Liver (tissue), 9 donors: ENCODE results near the gene MAPK1. TPM values are rescaled to one million over a fixed set of nuclear protein-coding genes. Genes with fewer than 3 reads are reported as not detected.
"Not testable (repeated sequence)": the region's sequence is repeated elsewhere in the genome, so short reads cannot be mapped to it uniquely, and the experiment has no call there.

Source experiments
- DNase-seq: peaks from one replicate; pipeline ENCODE4 v3.0.0-alpha.2; 2017; ENCODE audit warnings: low spot score
- H3K27ac ChIP-seq, 2 donors: one replicate each; pipeline ENCODE4 v1.7.0; 2013; ENCODE audit warnings: inconsistent platforms in 2 of 2, low read length in 2 of 2, control low read depth in 1 of 2, low read depth in 1 of 2, mild to moderate bottlenecking in 1 of 2
- H3K27me3 ChIP-seq, 4 donors: one replicate each; pipeline versions ENCODE4 v1.6.1 to v1.7.0; 2013; ENCODE audit warnings: low read length in 3 of 4, inconsistent platforms in 1 of 4, mild to moderate bottlenecking in 1 of 4, moderate library complexity in 1 of 4; ENCODE audit not compliant: control insufficient read depth in 4 of 4, insufficient read depth in 4 of 4
- H3K36me3 ChIP-seq, 4 donors: one replicate each; pipeline versions ENCODE4 v1.6.1 to v1.7.0; 2013; ENCODE audit warnings: low read length in 3 of 4, mild to moderate bottlenecking in 3 of 4, low read depth in 1 of 4, moderate library complexity in 1 of 4; ENCODE audit not compliant: control insufficient read depth in 4 of 4, insufficient read depth in 3 of 4
- H3K4me1 ChIP-seq, 4 donors: one replicate each; pipeline versions ENCODE4 v1.6.1 to v1.7.0; 2013; ENCODE audit warnings: low read length in 3 of 4, mild to moderate bottlenecking in 3 of 4, moderate library complexity in 1 of 4; ENCODE audit not compliant: control insufficient read depth in 4 of 4, insufficient read depth in 4 of 4
- H3K4me3 ChIP-seq, 3 donors: one replicate each; pipeline versions ENCODE4 v1.6.1 to v1.7.0; 2013; ENCODE audit warnings: low read length in 3 of 3, control low read depth in 1 of 3, low read depth in 1 of 3, mild to moderate bottlenecking in 1 of 3
- H3K9ac ChIP-seq, 2 donors: one replicate each; pipeline ENCODE4 v1.7.0; 2013; ENCODE audit warnings: low read length in 2 of 2, mild to moderate bottlenecking in 2 of 2, moderate library complexity in 2 of 2, control low read depth in 1 of 2, low read depth in 1 of 2
- H3K9me3 ChIP-seq, 4 donors: one replicate each; pipeline versions ENCODE4 v1.6.1 to v1.7.0; 2013; ENCODE audit warnings: low read length in 3 of 4; ENCODE audit not compliant: control insufficient read depth in 4 of 4
- ATF3 ChIP-seq: IDR thresholded peaks from 2 replicates; pipeline ENCODE4 v1.6.1; 2016; ENCODE audit warnings: antibody characterized with exemption
- CTCF ChIP-seq: fragments of 150-350 bp; IDR thresholded peaks from 2 replicates; pipeline ENCODE4 v1.5.1; 2017; ENCODE audit warnings: improper control_type of control experiment, low read depth, low read length; ENCODE audit not compliant: missing input control
- EGR1 ChIP-seq, 2 donors: IDR thresholded peaks; 2 replicates each; pipeline ENCODE4 v1.6.1; 2016 to 2018; ENCODE audit warnings: antibody characterized with exemption in 2 of 2, low read depth in 2 of 2
- FOXA1 ChIP-seq: IDR thresholded peaks from 2 replicates; pipeline ENCODE4 v1.6.1; 2016; ENCODE audit warnings: antibody characterized with exemption
- FOXA2 ChIP-seq: IDR thresholded peaks from 2 replicates; pipeline ENCODE4 v1.6.1; 2016; ENCODE audit warnings: antibody characterized with exemption
- GABPA ChIP-seq, 2 donors: IDR thresholded peaks in 1 of 2; conservative IDR thresholded peaks in 1 of 2; 2 replicates each; pipeline ENCODE4 v1.6.1; 2016; ENCODE audit warnings: antibody characterized with exemption in 2 of 2, mild to moderate bottlenecking in 1 of 2, moderate library complexity in 1 of 2
- HNF4G ChIP-seq: IDR thresholded peaks from 2 replicates; pipeline ENCODE4 v1.6.1; 2016; ENCODE audit warnings: antibody characterized with exemption
- JUND ChIP-seq, 2 donors: IDR thresholded peaks; 2 replicates each; pipeline ENCODE4 v1.6.1; 2016; ENCODE audit warnings: antibody characterized with exemption in 2 of 2
- MAX ChIP-seq: IDR thresholded peaks from 2 replicates; pipeline ENCODE4 v1.6.1; 2016; ENCODE audit warnings: antibody characterized with exemption
- NR2F2 ChIP-seq: IDR thresholded peaks from 2 replicates; pipeline ENCODE4 v1.6.1; 2016; ENCODE audit warnings: antibody characterized with exemption
- RAD21 ChIP-seq, 2 donors: IDR thresholded peaks; 2 replicates each; pipeline ENCODE4 v1.6.1; 2016; ENCODE audit warnings: antibody characterized with exemption in 2 of 2, mild to moderate bottlenecking in 2 of 2
- REST ChIP-seq: IDR thresholded peaks from 2 replicates; pipeline ENCODE4 v1.6.1; 2016; ENCODE audit warnings: antibody characterized with exemption, mild to moderate bottlenecking
- RXRA ChIP-seq, 2 donors: IDR thresholded peaks; 2 replicates each; pipeline ENCODE4 v1.6.1; 2017 to 2018; ENCODE audit warnings: antibody characterized with exemption in 2 of 2, mild to moderate bottlenecking in 1 of 2
- TAF1 ChIP-seq: conservative IDR thresholded peaks from 2 replicates; pipeline ENCODE4 v1.6.1; 2016; ENCODE audit warnings: antibody characterized with exemption, mild to moderate bottlenecking
- ZBTB33 ChIP-seq: IDR thresholded peaks from 2 replicates; pipeline ENCODE4 v1.6.1; 2016; ENCODE audit warnings: antibody characterized with exemption
- WGBS: extraction: QIAGEN DNeasy Blood & Tissue Kit; methylation state at CpG from one replicate; pipeline ENCODE4 v1.1.7; 2013; 5-methylcytosine and 5-hydroxymethylcytosine counted together
- polyA plus RNA-seq, 2 donors: library from polyadenylated mRNA; stranded (reverse) in 1 of 2; unstranded in 1 of 2; fragments of 200-250 nt in 1 of 2; fragments of >200 nt in 1 of 2; fragmentation: Nextera tagmentation in 1 of 2; extraction: Ambion mirVana in 1 of 2; gene quantifications; one replicate each; pipeline versions ENCODE4 v1.2.1 to v1.2.3, GENCODE V29; 2013 to 2015
- total RNA-seq, 2 donors: library from RNA; depleted of rRNA; stranded (reverse); fragments of >200 nt; gene quantifications; one replicate each; pipeline ENCODE4 v1.2.3, GENCODE V29; 2014
- donor health status: healthy.
- donor health status: healthy.
- donor health status: healthy.
- donor health status: healthy.
- donor health status: healthy.

Gene MAPK1
- total and polyA plus RNA-seq, 4 donors = 8.3 to 31.8 (median 22.8) TPM

- WGBS = 87% methylated on average over 8 of the region's 8 CpGs
- Histone ChIP-seq H3K9ac (no peak overlapping the region), H3K27ac (no peak overlapping the region), H3K9me3 (no peaks in the 10 kb centered on the region), H3K4me3 (no peak overlapping the region), H3K4me1 (peaks cover 1 to 6% (median 5%) of the 10 kb centered on the region in 4 donors), H3K36me3 (no peaks in the 10 kb centered on the region), H3K27me3 (no peaks in the 10 kb centered on the region)
- DNase-seq = no peak
- TF ChIP-seq FOXA2 (no peak), CTCF (no peak), RAD21 (IDR thresholded peaks at IDR 0.05) (no peak), MAX (no peak), FOXA1 (no peak), GABPA (IDR thresholded peaks at IDR 0.05 in 1 of 2, conservative IDR thresholded peaks at IDR 0.05 in 1 of 2) (no peak)
Observed at GRCh38 chr22:21818487-21819182, 48.8 kb downstream of the MAPK1 start.

- 93% methylated on average over 3 of the region's 3 CpGs for WGBS
Observed at GRCh38 chr22:21817497-21817853, 50.0 kb downstream of the MAPK1 start.

GRCh38 chr22:21816787-21817496, 50.5 kb downstream of the MAPK1 start:
- Histone ChIP-seq H3K4me3 (no peak overlapping the region), H3K36me3 (no peaks in the 10 kb centered on the region), H3K27ac (peak overlapping the region; percentile 65 to 68), H3K4me1 (peaks cover 1 to 6% (median 3%) of the 10 kb centered on the region in 4 donors), H3K27me3 (no peaks in the 10 kb centered on the region), H3K9me3 (no peaks in the 10 kb centered on the region), H3K9ac (no peak overlapping the region)
- WGBS = 70% methylated on average over 10 of the region's 10 CpGs
- DNase-seq = no peak
- no peak for TF ChIP-seq RXRA (IDR thresholded peaks at IDR 0.05)
- TF ChIP-seq ZBTB33 = no peak
- TF ChIP-seq GABPA (IDR thresholded peaks at IDR 0.05 in 1 of 2, conservative IDR thresholded peaks at IDR 0.05 in 1 of 2) = no peak
- no peak for TF ChIP-seq MAX
- TF ChIP-seq REST = no peak
- no peak for TF ChIP-seq HNF4G
- TF ChIP-seq JUND (IDR thresholded peaks at IDR 0.05) = no peak
- no peak for TF ChIP-seq NR2F2
- TF ChIP-seq TAF1 = no peak
- no peak for TF ChIP-seq FOXA2
- no peak for TF ChIP-seq FOXA1
- TF ChIP-seq ATF3 = no peak
- no peak for TF ChIP-seq EGR1 (IDR thresholded peaks at IDR 0.05; ENCODE audit: low read depth in 2 of 2)
- no peak for TF ChIP-seq CTCF

More at GRCh38 chr22:21817497-21817853, 50.0 kb downstream of the MAPK1 start:
- not testable (repeated sequence) for H3K36me3 ChIP-seq, H3K27me3 ChIP-seq, DNase-seq, H3K9ac ChIP-seq, H3K4me1 ChIP-seq, H3K4me3 ChIP-seq, H3K9me3 ChIP-seq
- peak overlapping the region; percentile 65 to 68 for H3K27ac ChIP-seq
